ENCODE measurements around the gene CEACAM6. TPM values are rescaled to one million over a fixed set of nuclear protein-coding genes. Genes with fewer than 3 reads are reported as not detected.
A peak's percentile ranks its signal among the peaks of the same experiment; 100 is the strongest.

Gene CEACAM6
- total RNA-seq, 1 experiment from 2014 or later, result not detected

DNA sequence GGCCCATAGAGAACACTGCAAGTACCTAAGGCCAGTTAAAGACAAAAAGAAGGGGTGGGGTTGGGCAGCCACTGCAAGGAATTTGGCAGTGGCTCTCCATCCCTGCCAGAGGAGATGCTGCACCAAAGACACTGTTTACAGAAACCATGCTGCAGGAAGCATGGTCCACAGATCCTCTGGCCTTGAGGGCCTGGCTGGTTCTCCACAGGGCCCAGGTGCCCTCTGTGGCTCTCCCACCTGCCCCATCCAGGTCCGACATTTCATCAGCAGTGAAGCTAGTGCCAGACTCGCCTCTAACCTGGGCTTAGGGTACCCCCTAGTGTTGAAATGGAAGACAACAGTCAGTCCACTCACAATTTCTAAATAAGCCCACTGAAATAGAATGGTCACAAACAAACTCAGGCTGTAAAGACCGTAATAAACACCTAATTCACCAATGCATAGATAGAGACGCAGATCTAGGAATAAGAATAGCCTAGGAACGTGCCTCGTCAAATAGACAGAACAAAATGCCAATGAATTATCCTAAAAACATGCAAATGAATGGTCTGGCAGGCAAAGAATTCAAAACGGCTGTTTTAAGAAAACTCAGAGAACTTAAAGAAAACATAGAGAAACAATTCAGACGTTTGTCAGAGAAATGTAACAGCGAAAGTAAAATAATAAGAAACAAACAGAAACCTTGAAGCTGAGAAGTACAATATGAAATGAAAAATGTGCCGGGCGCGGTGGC, 65.8 kb downstream of the CEACAM6 start:
- peak; percentile 27 for DNase-seq (ENCODE audit: low spot score)
- in situ Hi-C loops (cut with HindIII; ENCODE audit: low sequenced_read_pairs), result no loop called here

Other genes with a start within 250 kb of the CEACAM6 start
- gene CEACAM21, start 179.4 kb upstream of the CEACAM6 start, total RNA-seq (2014; rRNA removed; shearing (Covaris generic)), result 0.12 and 3.6 TPM in 2 replicates
- gene CEACAM4, start 128.5 kb upstream of the CEACAM6 start, total RNA-seq (2014; rRNA removed; shearing (Covaris generic)), result not detected in 2 replicates
- not detected in 2 replicates for gene CEACAM7, start 67.3 kb upstream of the CEACAM6 start, total RNA-seq (2014; rRNA removed; shearing (Covaris generic))
- not detected in 2 replicates for gene CEACAM5, start 46.9 kb upstream of the CEACAM6 start, total RNA-seq (2014; rRNA removed; shearing (Covaris generic))
- gene CEACAM3, start 41.1 kb downstream of the CEACAM6 start, total RNA-seq (2014; rRNA removed; shearing (Covaris generic)), result not detected in 2 replicates
- not detected in 2 replicates for gene LYPD4, start 89.2 kb downstream of the CEACAM6 start, total RNA-seq (2014; rRNA removed; shearing (Covaris generic))
- not detected in 2 replicates for gene DMRTC2, start 89.5 kb downstream of the CEACAM6 start, total RNA-seq (2014; rRNA removed; shearing (Covaris generic))
- gene RPS19, start 104.7 kb downstream of the CEACAM6 start, total RNA-seq (2014; rRNA removed; shearing (Covaris generic)), result 3,257 and 3,896 TPM in 2 replicates
- gene CD79A, start 121.7 kb downstream of the CEACAM6 start, total RNA-seq (2014; rRNA removed; shearing (Covaris generic)), result 1.0 and 1.4 TPM in 2 replicates
- gene ARHGEF1, start 127.7 kb downstream of the CEACAM6 start, total RNA-seq (2014; rRNA removed; shearing (Covaris generic)), result 33.0 and 43.6 TPM in 2 replicates
- gene ERFL, start 172.9 kb downstream of the CEACAM6 start, total RNA-seq (2014; rRNA removed; shearing (Covaris generic)), result not detected in 2 replicates
- 198 and 315 TPM in 2 replicates for gene RABAC1, start 203.8 kb downstream of the CEACAM6 start, total RNA-seq (2014; rRNA removed; shearing (Covaris generic))
- gene ATP1A3, start 238.7 kb downstream of the CEACAM6 start, total RNA-seq (2014; rRNA removed; shearing (Covaris generic)), result 1.2 and 2.7 TPM in 2 replicates